A549 (cell line): ENCODE measurements around the gene GSTM5.
"Not testable (repeated sequence)": the region's sequence is repeated elsewhere in the genome, so short reads cannot be mapped to it uniquely, and the experiment has no call there.

ENCODE experiments used
- POLR2A ChIP-seq: IDR thresholded peaks from 2 replicates; pipeline ENCODE4 v1.6.1; 2012; ENCODE audit warnings: mild to moderate bottlenecking, low read length
- TP53 ChIP-seq: fragments of 250-450 bp; sonication (Bioruptor Pico); IDR thresholded peaks from 2 replicates; pipeline ENCODE4 v1.5.0; 2021; ENCODE audit warnings: mild to moderate bottlenecking, moderate library complexity

- not testable (repeated sequence) for TF ChIP-seq TP53 (CRISPR knock-in tag); POLR2A
Measured at GRCh38 chr1:109709822-109710221, 2.2 kb upstream of the GSTM5 start.
